WTC11 (cell line): ENCODE data around the gene ARHGAP22.

Experiments used
- CTCF ChIP-seq: fragments of 200-600 bp; IDR thresholded peaks from 2 replicates; pipeline ENCODE4 v1.8.0; 2022; ENCODE audit warnings: antibody characterized with exemption
- NFATC4 ChIP-seq: fragments of 250-450 bp; sonication (Bioruptor Pico); IDR thresholded peaks from 2 replicates; pipeline ENCODE4 v1.9.0; 2021; ENCODE audit warnings: mild to moderate bottlenecking
- NFYB ChIP-seq: sonication (generic); formaldehyde crosslinking; conservative IDR thresholded peaks from 2 replicates; pipeline ENCODE4 v1.8.0; 2022; ENCODE audit warnings: low read depth, missing genetic modification reagents
- NR2C2 ChIP-seq: sonication (generic); formaldehyde crosslinking; IDR thresholded peaks from 2 replicates; pipeline ENCODE4 v1.8.0; 2022; ENCODE audit warnings: mild to moderate bottlenecking, missing genetic modification reagents
- OVOL2 ChIP-seq: fragments of 250-450 bp; sonication (Bioruptor Pico); IDR thresholded peaks from 2 replicates; pipeline ENCODE4 v1.9.0; 2021; ENCODE audit warnings: mild to moderate bottlenecking, borderline replicate concordance
- SP1 ChIP-seq: sonication (generic); formaldehyde crosslinking; conservative IDR thresholded peaks from 2 replicates; pipeline ENCODE4 v1.8.1; 2022; ENCODE audit warnings: missing genetic modification reagents
- TCF7 ChIP-seq: sonication (generic); formaldehyde crosslinking; IDR thresholded peaks from 2 replicates; pipeline ENCODE4 v1.8.0; 2022; ENCODE audit warnings: mild to moderate bottlenecking, low read depth, missing genetic modification reagents, moderate library complexity
- ZNF219 ChIP-seq: sonication (generic); formaldehyde crosslinking; IDR thresholded peaks from 2 replicates; pipeline ENCODE4 v1.8.0; 2023; ENCODE audit warnings: missing genetic modification reagents, mild to moderate bottlenecking, borderline replicate concordance
- ZNF317 ChIP-seq: sonication (generic); formaldehyde crosslinking; IDR thresholded peaks from 2 replicates; pipeline ENCODE4 v1.8.1; 2023; ENCODE audit warnings: low read depth, mild to moderate bottlenecking, moderate library complexity, missing genetic modification reagents, borderline replicate concordance
- TF ChIP-seq, protein P1 (sequence below): sonication (generic); formaldehyde crosslinking; IDR thresholded peaks from 2 replicates; pipeline ENCODE4 v1.8.1; 2022; ENCODE audit warnings: mild to moderate bottlenecking, moderate library complexity, missing genetic modification reagents
- TF ChIP-seq, protein P2 (sequence below): sonication (generic); formaldehyde crosslinking; IDR thresholded peaks from 2 replicates; pipeline ENCODE4 v1.8.0; 2022; ENCODE audit warnings: mild to moderate bottlenecking, missing genetic modification reagents
- TF ChIP-seq, protein P3 (sequence below): sonication (generic); formaldehyde crosslinking; IDR thresholded peaks from 2 replicates; pipeline ENCODE4 v1.8.1; 2023; ENCODE audit warnings: mild to moderate bottlenecking, moderate library complexity, missing genetic modification reagents
- TF ChIP-seq, protein P4 (sequence below): sonication (generic); formaldehyde crosslinking; IDR thresholded peaks from 2 replicates; pipeline ENCODE4 v1.8.0; 2022; ENCODE audit warnings: missing genetic modification reagents

DNA sequence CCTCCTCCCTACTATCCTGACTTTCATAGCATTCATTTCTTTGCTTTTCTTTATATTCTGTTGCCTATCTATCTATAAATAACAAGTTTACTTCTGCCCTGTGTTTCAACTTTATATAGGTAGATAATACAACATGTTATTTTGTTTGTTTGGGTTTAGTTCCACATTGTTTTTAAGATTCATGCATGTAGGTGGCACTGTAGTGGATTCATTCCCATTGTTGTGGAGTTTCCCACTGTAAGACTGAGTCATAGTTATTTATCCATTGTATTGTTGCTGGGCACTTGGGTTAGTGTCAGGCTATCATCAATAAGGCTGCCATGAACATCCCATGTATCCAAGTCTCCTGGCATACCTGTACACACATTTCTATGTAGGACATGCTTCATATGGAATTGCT lies 127.7 kb downstream of the ARHGAP22 start:
- TF ChIP-seq OVOL2 = no peak
- TF ChIP-seq, protein P1, sequence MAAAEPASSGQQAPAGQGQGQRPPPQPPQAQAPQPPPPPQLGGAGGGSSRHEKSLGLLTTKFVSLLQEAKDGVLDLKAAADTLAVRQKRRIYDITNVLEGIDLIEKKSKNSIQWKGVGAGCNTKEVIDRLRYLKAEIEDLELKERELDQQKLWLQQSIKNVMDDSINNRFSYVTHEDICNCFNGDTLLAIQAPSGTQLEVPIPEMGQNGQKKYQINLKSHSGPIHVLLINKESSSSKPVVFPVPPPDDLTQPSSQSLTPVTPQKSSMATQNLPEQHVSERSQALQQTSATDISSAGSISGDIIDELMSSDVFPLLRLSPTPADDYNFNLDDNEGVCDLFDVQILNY (CRISPR knock-in tag) = no peak
- TF ChIP-seq TCF7 (CRISPR knock-in tag) = no peak
- no peak for TF ChIP-seq SP1 (CRISPR knock-in tag)
- no peak for TF ChIP-seq CTCF
- no peak for TF ChIP-seq NFATC4
- TF ChIP-seq NFYB (CRISPR knock-in tag) = no peak
- no peak for TF ChIP-seq ZNF219
- TF ChIP-seq ZNF317 (CRISPR knock-in tag) = no peak
- TF ChIP-seq, protein P2, sequence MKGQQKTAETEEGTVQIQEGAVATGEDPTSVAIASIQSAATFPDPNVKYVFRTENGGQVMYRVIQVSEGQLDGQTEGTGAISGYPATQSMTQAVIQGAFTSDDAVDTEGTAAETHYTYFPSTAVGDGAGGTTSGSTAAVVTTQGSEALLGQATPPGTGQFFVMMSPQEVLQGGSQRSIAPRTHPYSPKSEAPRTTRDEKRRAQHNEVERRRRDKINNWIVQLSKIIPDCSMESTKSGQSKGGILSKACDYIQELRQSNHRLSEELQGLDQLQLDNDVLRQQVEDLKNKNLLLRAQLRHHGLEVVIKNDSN (CRISPR knock-in tag) = no peak
- TF ChIP-seq, protein P3, sequence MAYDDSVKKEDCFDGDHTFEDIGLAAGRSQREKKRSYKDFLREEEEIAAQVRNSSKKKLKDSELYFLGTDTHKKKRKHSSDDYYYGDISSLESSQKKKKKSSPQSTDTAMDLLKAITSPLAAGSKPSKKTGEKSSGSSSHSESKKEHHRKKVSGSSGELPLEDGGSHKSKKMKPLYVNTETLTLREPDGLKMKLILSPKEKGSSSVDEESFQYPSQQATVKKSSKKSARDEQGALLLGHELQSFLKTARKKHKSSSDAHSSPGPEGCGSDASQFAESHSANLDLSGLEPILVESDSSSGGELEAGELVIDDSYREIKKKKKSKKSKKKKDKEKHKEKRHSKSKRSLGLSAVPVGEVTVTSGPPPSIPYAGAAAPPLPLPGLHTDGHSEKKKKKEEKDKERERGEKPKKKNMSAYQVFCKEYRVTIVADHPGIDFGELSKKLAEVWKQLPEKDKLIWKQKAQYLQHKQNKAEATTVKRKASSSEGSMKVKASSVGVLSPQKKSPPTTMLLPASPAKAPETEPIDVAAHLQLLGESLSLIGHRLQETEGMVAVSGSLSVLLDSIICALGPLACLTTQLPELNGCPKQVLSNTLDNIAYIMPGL (CRISPR knock-in tag) = no peak
- no peak for TF ChIP-seq NR2C2 (CRISPR knock-in tag)
- TF ChIP-seq, protein P4, sequence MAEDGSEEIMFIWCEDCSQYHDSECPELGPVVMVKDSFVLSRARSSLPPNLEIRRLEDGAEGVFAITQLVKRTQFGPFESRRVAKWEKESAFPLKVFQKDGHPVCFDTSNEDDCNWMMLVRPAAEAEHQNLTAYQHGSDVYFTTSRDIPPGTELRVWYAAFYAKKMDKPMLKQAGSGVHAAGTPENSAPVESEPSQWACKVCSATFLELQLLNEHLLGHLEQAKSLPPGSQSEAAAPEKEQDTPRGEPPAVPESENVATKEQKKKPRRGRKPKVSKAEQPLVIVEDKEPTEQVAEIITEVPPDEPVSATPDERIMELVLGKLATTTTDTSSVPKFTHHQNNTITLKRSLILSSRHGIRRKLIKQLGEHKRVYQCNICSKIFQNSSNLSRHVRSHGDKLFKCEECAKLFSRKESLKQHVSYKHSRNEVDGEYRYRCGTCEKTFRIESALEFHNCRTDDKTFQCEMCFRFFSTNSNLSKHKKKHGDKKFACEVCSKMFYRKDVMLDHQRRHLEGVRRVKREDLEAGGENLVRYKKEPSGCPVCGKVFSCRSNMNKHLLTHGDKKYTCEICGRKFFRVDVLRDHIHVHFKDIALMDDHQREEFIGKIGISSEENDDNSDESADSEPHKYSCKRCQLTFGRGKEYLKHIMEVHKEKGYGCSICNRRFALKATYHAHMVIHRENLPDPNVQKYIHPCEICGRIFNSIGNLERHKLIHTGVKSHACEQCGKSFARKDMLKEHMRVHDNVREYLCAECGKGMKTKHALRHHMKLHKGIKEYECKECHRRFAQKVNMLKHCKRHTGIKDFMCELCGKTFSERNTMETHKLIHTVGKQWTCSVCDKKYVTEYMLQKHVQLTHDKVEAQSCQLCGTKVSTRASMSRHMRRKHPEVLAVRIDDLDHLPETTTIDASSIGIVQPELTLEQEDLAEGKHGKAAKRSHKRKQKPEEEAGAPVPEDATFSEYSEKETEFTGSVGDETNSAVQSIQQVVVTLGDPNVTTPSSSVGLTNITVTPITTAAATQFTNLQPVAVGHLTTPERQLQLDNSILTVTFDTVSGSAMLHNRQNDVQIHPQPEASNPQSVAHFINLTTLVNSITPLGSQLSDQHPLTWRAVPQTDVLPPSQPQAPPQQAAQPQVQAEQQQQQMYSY (CRISPR knock-in tag) = no peak
